Measurements from ENCODE around the gene SNU13. TPM values are rescaled to one million over a fixed set of nuclear protein-coding genes. Genes with fewer than 3 reads are reported as not detected.
"Not testable (repeated sequence)": the region's sequence is repeated elsewhere in the genome, so short reads cannot be mapped to it uniquely, and the experiment has no call there.

The SNU13 gene
- total RNA-seq, 3 donors from 2014 or later: 92.4 to 98.1 (median 97.9) TPM

DNA sequence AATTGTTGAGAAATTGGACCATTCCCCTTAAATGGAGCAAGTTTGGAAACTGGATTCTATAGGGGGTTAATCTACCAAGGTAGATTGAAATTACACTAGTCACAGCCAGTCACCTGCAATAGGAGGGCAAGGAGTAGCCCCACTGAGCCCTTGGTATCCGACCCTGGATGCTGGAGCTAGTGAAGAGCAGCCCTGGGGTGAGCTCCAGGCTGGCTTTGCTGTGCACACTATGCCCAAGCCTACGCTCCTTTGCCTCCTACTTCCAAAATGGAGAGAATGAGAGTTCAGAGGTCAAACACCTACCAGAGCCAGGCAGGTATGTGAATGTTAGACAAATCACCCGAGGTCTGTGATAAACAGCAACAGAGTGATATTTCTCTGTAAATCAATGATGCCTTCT is 23.7 kb downstream of the SNU13 start:
- intact Hi-C loops (cut with DNase I, micrococcal nuclease): no loop called here
- no peaks in the 10 kb centered on the region for H3K36me3 ChIP-seq (ENCODE audit: low read depth)
- H3K9me3 ChIP-seq: no peaks in the 10 kb centered on the region
- TF ChIP-seq, protein P1, sequence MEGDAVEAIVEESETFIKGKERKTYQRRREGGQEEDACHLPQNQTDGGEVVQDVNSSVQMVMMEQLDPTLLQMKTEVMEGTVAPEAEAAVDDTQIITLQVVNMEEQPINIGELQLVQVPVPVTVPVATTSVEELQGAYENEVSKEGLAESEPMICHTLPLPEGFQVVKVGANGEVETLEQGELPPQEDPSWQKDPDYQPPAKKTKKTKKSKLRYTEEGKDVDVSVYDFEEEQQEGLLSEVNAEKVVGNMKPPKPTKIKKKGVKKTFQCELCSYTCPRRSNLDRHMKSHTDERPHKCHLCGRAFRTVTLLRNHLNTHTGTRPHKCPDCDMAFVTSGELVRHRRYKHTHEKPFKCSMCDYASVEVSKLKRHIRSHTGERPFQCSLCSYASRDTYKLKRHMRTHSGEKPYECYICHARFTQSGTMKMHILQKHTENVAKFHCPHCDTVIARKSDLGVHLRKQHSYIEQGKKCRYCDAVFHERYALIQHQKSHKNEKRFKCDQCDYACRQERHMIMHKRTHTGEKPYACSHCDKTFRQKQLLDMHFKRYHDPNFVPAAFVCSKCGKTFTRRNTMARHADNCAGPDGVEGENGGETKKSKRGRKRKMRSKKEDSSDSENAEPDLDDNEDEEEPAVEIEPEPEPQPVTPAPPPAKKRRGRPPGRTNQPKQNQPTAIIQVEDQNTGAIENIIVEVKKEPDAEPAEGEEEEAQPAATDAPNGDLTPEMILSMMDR (IDR thresholded peaks at IDR 0.05): no peak
- H3K4me3 ChIP-seq: no peak overlapping the region
- DNase-seq (no peak), ATAC-seq (no peak)
- H3K4me1 ChIP-seq (ENCODE audit: low read depth): no peaks in the 10 kb centered on the region

DNA sequence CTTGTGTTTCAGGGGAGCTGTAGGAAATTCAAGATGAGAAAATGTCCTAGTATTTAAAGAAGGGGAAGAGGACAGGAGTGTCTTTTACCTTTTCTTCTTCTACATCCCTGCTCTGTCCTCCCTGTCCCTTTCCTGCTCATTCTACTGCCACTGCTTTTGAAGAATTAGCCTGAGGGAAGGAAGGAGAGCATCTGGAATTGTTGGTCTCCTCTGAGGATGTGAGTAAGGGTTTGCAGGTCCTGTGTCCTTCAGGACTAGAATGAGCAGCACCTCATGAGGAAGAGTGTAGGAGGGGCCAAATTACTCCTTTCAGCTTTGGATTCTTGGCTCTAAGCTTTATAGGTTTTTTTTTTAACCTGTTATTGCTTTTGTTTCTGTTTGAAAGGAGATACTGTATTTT is 24.2 kb downstream of the SNU13 start:
- H3K4me3 ChIP-seq: no peak overlapping the region
- DNase-seq: no peak
- H3K36me3 ChIP-seq (ENCODE audit: low read depth): no peaks in the 10 kb centered on the region
- no peak for ATAC-seq
- H3K9me3 ChIP-seq: no peaks in the 10 kb centered on the region
- no peaks in the 10 kb centered on the region for H3K4me1 ChIP-seq (ENCODE audit: low read depth)
- intact Hi-C loops (cut with DNase I, micrococcal nuclease): no loop called here
- TF ChIP-seq, protein P1 (IDR thresholded peaks at IDR 0.05): no peak

DNA sequence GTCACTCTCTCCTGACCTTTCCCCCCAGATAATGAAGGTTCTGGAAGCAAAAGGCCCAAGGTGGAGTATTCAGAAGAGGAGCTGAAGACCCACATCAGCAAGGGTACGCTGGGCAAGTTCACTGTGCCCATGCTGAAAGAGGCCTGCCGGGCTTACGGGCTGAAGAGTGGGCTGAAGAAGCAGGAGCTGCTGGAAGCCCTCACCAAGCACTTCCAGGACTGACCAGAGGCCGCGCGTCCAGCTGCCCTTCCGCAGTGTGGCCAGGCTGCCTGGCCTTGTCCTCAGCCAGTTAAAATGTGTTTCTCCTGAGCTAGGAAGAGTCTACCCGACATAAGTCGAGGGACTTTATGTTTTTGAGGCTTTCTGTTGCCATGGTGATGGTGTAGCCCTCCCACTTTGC is 25.1 kb downstream of the SNU13 start:
- H3K9me3 ChIP-seq; ATAC-seq; H3K36me3 ChIP-seq (ENCODE audit: low read depth); H3K4me3 ChIP-seq; intact Hi-C loops (cut with DNase I, micrococcal nuclease); DNase-seq; H3K4me1 ChIP-seq (ENCODE audit: low read depth): not testable (repeated sequence)

DNA sequence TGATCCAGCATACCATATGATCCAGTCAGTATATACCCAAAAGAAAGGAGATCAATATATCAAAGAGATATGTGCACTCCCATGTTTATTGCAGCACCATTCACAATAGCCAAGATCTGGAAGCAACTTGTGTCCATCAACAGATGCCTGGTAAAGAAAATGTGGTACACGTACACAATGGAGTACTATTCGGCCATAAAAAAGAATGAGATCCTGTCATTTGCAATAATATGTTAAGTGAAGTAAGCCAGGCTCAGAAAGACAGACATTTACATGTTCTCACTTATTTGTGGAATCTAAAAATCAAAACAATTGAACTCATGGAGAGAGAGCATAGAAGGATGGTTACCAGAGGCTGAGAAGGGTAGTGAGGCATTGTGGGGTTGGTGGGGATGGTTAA is 27.0 kb downstream of the SNU13 start:
- H3K36me3 ChIP-seq (ENCODE audit: low read depth): peaks cover 9% of the 10 kb centered on the region
- ATAC-seq: no peak
- DNase-seq: no peak
- H3K4me3 ChIP-seq: no peak overlapping the region
- H3K9me3 ChIP-seq: no peaks in the 10 kb centered on the region
- TF ChIP-seq, protein P1 (IDR thresholded peaks at IDR 0.05): no peak
- intact Hi-C loops (cut with DNase I, micrococcal nuclease): no loop called here
- H3K4me1 ChIP-seq (ENCODE audit: low read depth): no peaks in the 10 kb centered on the region

DNA sequence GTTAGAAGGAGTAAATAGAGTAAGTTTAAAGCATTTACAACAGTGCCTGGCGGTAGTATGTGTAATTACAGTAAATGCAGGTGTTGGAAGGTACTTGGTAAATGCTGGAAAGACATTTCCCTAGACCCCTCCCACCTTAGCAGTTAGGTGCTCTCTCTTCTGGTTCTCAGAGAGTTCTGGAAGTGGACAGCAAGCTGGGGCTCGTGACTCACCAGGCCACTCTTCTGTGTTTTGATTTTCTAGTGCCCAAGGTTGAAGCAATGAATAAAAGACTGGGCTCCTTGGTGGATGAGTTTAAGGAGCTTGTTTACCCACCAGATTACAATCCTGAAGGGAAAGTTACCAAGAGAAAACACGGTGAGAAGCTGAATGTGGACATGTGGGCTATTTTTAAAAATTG is 27.6 kb downstream of the SNU13 start:
- TF ChIP-seq, protein P1 (IDR thresholded peaks at IDR 0.05): no peak
- no peak for ATAC-seq
- Histone ChIP-seq H3K36me3 (ENCODE audit: low read depth) (peaks cover 14% of the 10 kb centered on the region), H3K4me1 (ENCODE audit: low read depth) (no peaks in the 10 kb centered on the region), H3K9me3 (no peaks in the 10 kb centered on the region), H3K4me3 (no peak overlapping the region)
- intact Hi-C loops (cut with DNase I, micrococcal nuclease): no loop called here
- no peak for DNase-seq

DNA sequence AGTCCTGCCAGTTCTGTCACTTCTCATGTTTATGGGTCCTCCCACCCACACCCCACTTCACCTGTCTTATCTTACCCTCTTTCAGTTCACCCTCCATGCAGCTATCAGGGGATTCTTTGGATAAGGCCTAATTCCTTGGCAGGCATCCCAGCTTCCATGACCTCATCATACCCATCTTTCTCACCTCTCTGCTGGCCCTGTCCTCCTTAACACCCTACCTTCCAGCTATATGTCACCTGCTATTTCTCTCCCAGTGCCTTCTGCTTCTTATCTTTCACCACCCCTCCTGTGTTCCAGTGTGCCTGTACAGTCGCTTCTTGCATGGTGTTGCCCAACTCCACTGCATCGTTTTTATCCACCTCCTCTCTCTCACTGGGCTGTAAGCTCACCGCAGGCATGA is 28.3 kb downstream of the SNU13 start:
- H3K36me3 ChIP-seq (ENCODE audit: low read depth): peaks cover 14% of the 10 kb centered on the region
- H3K9me3 ChIP-seq: no peaks in the 10 kb centered on the region
- H3K4me3 ChIP-seq: no peak overlapping the region
- no peaks in the 10 kb centered on the region for H3K4me1 ChIP-seq (ENCODE audit: low read depth)
- DNase-seq: no peak
- TF ChIP-seq, protein P1 (IDR thresholded peaks at IDR 0.05): no peak
- no peak for ATAC-seq
- intact Hi-C loops (cut with DNase I, micrococcal nuclease): no loop called here
